H9 (cell line): ENCODE measurements around the gene FOXO1. TPM values are rescaled to one million over a fixed set of nuclear protein-coding genes. Genes with fewer than 3 reads are reported as not detected.

ENCODE experiments used
- DNase-seq: peaks from one replicate; pipeline ENCODE4 v3.0.0-alpha.2; 2017
- H2AFZ ChIP-seq: one replicate; pipeline ENCODE4 v1.6.1; 2013; ENCODE audit warnings: mild to moderate bottlenecking, low read length, control low read depth, moderate library complexity
- H2AK5ac ChIP-seq: 2 replicates; pipeline ENCODE4 v1.6.1; 2013; ENCODE audit warnings: low read length, control low read depth, mixed read lengths; ENCODE audit not compliant: insufficient read length
- H2BK120ac ChIP-seq: one replicate; pipeline ENCODE4 v1.6.1; 2013; ENCODE audit warnings: low read depth, mild to moderate bottlenecking, low read length, control low read depth, inconsistent platforms; ENCODE audit not compliant: poor library complexity, severe bottlenecking
- H2BK12ac ChIP-seq: 2 replicates; pipeline ENCODE4 v1.6.1; 2013; ENCODE audit warnings: low read length, control low read depth, mixed read lengths, low read depth; ENCODE audit not compliant: insufficient read length
- H2BK15ac ChIP-seq: 2 replicates; pipeline ENCODE4 v1.6.1; 2013; ENCODE audit warnings: low read depth, low read length, control low read depth
- H2BK20ac ChIP-seq: one replicate; pipeline ENCODE4 v1.6.1; 2013; ENCODE audit warnings: low read depth, mild to moderate bottlenecking, low read length, control low read depth, inconsistent platforms; ENCODE audit not compliant: poor library complexity, severe bottlenecking
- H2BK5ac ChIP-seq: 2 replicates; pipeline ENCODE4 v1.6.1; 2013; ENCODE audit warnings: low read length, control low read depth, mixed read lengths; ENCODE audit not compliant: insufficient read length
- H3K14ac ChIP-seq: 2 replicates; pipeline ENCODE4 v1.6.1; 2013; ENCODE audit warnings: low read length, control low read depth; ENCODE audit not compliant: insufficient read depth
- H3K18ac ChIP-seq: 2 replicates; pipeline ENCODE4 v1.6.1; 2013; ENCODE audit warnings: low read depth, mild to moderate bottlenecking, mixed read lengths, low read length, control low read depth; ENCODE audit not compliant: insufficient read length
- H3K23ac ChIP-seq: 2 replicates; pipeline ENCODE4 v1.6.1; 2013; ENCODE audit warnings: low read length, control low read depth, mixed read lengths, low read depth; ENCODE audit not compliant: insufficient read length
- H3K23me2 ChIP-seq: 2 replicates; pipeline ENCODE4 v1.6.1; 2013; ENCODE audit warnings: low read depth, mild to moderate bottlenecking, mixed read lengths, low read length, control low read depth; ENCODE audit not compliant: insufficient read length, poor library complexity, severe bottlenecking
- H3K27ac ChIP-seq: 2 replicates; pipeline ENCODE4 v1.5.1; 2013; ENCODE audit warnings: low read length, control low read depth, mixed read lengths, low read depth; ENCODE audit not compliant: insufficient read length
- H3K27me3 ChIP-seq: 2 replicates; pipeline ENCODE4 v1.6.1; 2013; ENCODE audit warnings: low read length, control low read depth, inconsistent platforms; ENCODE audit not compliant: insufficient read depth
- H3K4ac ChIP-seq: 2 replicates; pipeline ENCODE4 v1.6.1; 2013; ENCODE audit warnings: low read depth, mild to moderate bottlenecking, control low read depth, inconsistent platforms, low read length, moderate library complexity
- H3K4me1 ChIP-seq: 2 replicates; pipeline ENCODE4 v1.6.1; 2013; ENCODE audit warnings: low read length, control low read depth, inconsistent platforms; ENCODE audit not compliant: insufficient read depth
- H3K4me2 ChIP-seq: 2 replicates; pipeline ENCODE4 v1.6.1; 2013; ENCODE audit warnings: low read length, control low read depth, mixed read lengths; ENCODE audit not compliant: insufficient read length, insufficient read depth
- H3K56ac ChIP-seq: 2 replicates; pipeline ENCODE4 v1.6.1; 2013; ENCODE audit warnings: low read depth, mild to moderate bottlenecking, mixed read lengths, low read length, control low read depth; ENCODE audit not compliant: insufficient read length
- H3K79me1 ChIP-seq: 2 replicates; pipeline ENCODE4 v1.6.1; 2013; ENCODE audit warnings: low read depth, mild to moderate bottlenecking, moderate library complexity, low read length, control low read depth, inconsistent platforms; ENCODE audit not compliant: insufficient read depth, poor library complexity, severe bottlenecking
- H3K79me2 ChIP-seq: 2 replicates; pipeline ENCODE4 v1.6.1; 2013; ENCODE audit warnings: low read length, control low read depth, inconsistent platforms; ENCODE audit not compliant: insufficient read depth
- H3K9ac ChIP-seq: 2 replicates; pipeline ENCODE4 v1.6.1; 2013; ENCODE audit warnings: low read length, control low read depth, mixed read lengths; ENCODE audit not compliant: insufficient read length; ENCODE audit errors: extremely low read depth
- H3K9me3 ChIP-seq: one replicate; pipeline ENCODE4 v1.6.1; 2013; ENCODE audit warnings: low read depth, low read length, inconsistent platforms; ENCODE audit not compliant: control insufficient read depth
- H3T11ph ChIP-seq: one replicate; pipeline ENCODE4 v1.6.1; 2013; ENCODE audit warnings: mild to moderate bottlenecking, low read length, control low read depth, inconsistent platforms
- H4K20me1 ChIP-seq: one replicate; pipeline ENCODE4 v1.6.1; 2013; ENCODE audit not compliant: control insufficient read depth, insufficient read length, insufficient read depth
- H4K5ac ChIP-seq: 2 replicates; pipeline ENCODE4 v1.6.1; 2013; ENCODE audit warnings: low read depth, mild to moderate bottlenecking, mixed read lengths, low read length, control low read depth; ENCODE audit not compliant: insufficient read length
- H4K8ac ChIP-seq: replicated peaks from 2 replicates; pipeline ENCODE4 v1.6.1; 2013; ENCODE audit warnings: low read length, control low read depth, mixed read lengths, low read depth; ENCODE audit not compliant: insufficient read length
- H4K91ac ChIP-seq: 2 replicates; pipeline ENCODE4 v1.6.1; 2013; ENCODE audit warnings: low read depth, mild to moderate bottlenecking, moderate library complexity, mixed read lengths, low read length, control low read depth; ENCODE audit not compliant: insufficient read length
- H3K27ac Mint-ChIP-seq, 3 experiments: 2 replicates in 2 of 3; 3 replicates in 1 of 3; pipeline ENCODE4 v1.8.0; 2020 to 2021; ENCODE audit warnings: mixed read lengths in 3 of 3, mild to moderate bottlenecking in 1 of 3, moderate library complexity in 1 of 3
- H3K27me3 Mint-ChIP-seq: 2 replicates; pipeline ENCODE4 v1.8.0; 2021; ENCODE audit warnings: low read depth, mild to moderate bottlenecking, moderate library complexity, mixed read lengths
- H3K36me3 Mint-ChIP-seq, 3 experiments: 2 replicates in 2 of 3; 3 replicates in 1 of 3; pipeline ENCODE4 v1.8.0; 2020 to 2021; ENCODE audit warnings: low read depth in 3 of 3, mixed read lengths in 3 of 3; ENCODE audit not compliant: insufficient read depth in 1 of 3
- H3K4me1 Mint-ChIP-seq, 2 experiments: 2 replicates each; pipeline ENCODE4 v1.8.0; 2020; ENCODE audit warnings: mixed read lengths in 2 of 2
- H3K4me3 Mint-ChIP-seq, 2 experiments: 2 replicates in 1 of 2; 3 replicates in 1 of 2; pipeline ENCODE4 v1.8.0; 2020 to 2021; ENCODE audit warnings: mild to moderate bottlenecking in 2 of 2, mixed read lengths in 2 of 2, moderate library complexity in 1 of 2
- H3K9me3 Mint-ChIP-seq, 2 experiments: 2 replicates in 1 of 2; 3 replicates in 1 of 2; pipeline ENCODE4 v1.8.0; 2020; ENCODE audit warnings: mild to moderate bottlenecking in 2 of 2, mixed read lengths in 2 of 2, moderate library complexity in 1 of 2
- CTCF ChIP-seq: fragments of 200-600 bp; sonication (generic); conservative IDR thresholded peaks from 3 replicates; pipeline ENCODE4 v1.8.0; 2021; ENCODE audit warnings: antibody characterized with exemption, mild to moderate bottlenecking
- WGBS: extraction: QIAGEN DNeasy Blood & Tissue Kit; methylation state at CpG from one replicate; pipeline ENCODE4 v1.1.7; 2013; ENCODE audit warnings: missing lambda C conversion rate, low lambda C conversion rate, mixed read lengths; ENCODE audit not compliant: insufficient read length; ENCODE audit errors: extremely low coverage; 5-methylcytosine and 5-hydroxymethylcytosine counted together
- total RNA-seq: library from RNA; stranded (reverse); gene quantifications from 2 replicates; pipeline ENCODE4 v1.2.1, GENCODE V29; 2021

Gene FOXO1
- total RNA-seq, 1 experiment from 2014 or later, result 44.6 TPM

GRCh38 chr13:40652588-40652940, 13.9 kb downstream of the FOXO1 start:
- peak overlapping the region; percentile 29 for H3K9ac ChIP-seq
- H3K9me3 ChIP-seq, result no peaks in the 10 kb centered on the region
- H4K20me1 ChIP-seq, result no peaks in the 10 kb centered on the region
- H3K27me3 ChIP-seq, result no peaks in the 10 kb centered on the region
- no peak overlapping the region for H2AK5ac ChIP-seq
- no peak overlapping the region for H2BK5ac ChIP-seq
- H4K8ac ChIP-seq, result no peak overlapping the region
- H3K79me1 ChIP-seq, result no peaks in the 10 kb centered on the region
- Mint-ChIP-seq H3K36me3 (peaks cover 8 to 16% (median 12%) of the 10 kb centered on the region in 3 experiments), H3K4me1 (peaks cover 77 to 86% of the 10 kb centered on the region in 2 experiments), H3K27me3 (no peaks in the 10 kb centered on the region), H3K4me3 (peak overlapping the region; percentile 16 to 76; a peak in 4 of 5 replicates), H3K27ac (peak overlapping the region; percentile 91 to 100 (median 95)), H3K9me3 (peaks cover 3 to 7% of the 10 kb centered on the region in 2 experiments; a peak in 3 of 5 replicates)
- TF ChIP-seq CTCF, result no peak
- no peak overlapping the region for H3K4ac ChIP-seq
- H4K91ac ChIP-seq, result no peak overlapping the region
- no peak overlapping the region for H3K23ac ChIP-seq
- no peaks in the 10 kb centered on the region for H3K23me2 ChIP-seq
- H3K4me2 ChIP-seq, result peak overlapping the region; percentile 38
- WGBS, result no CpG with 5 or more reads among the region's 2 CpGs
- H2BK12ac ChIP-seq, result no peak overlapping the region
- H4K5ac ChIP-seq, result no peak overlapping the region
- H2BK120ac ChIP-seq, result no peak overlapping the region
- H3K56ac ChIP-seq, result no peak overlapping the region
- H3K18ac ChIP-seq, result no peak overlapping the region
- H3K79me2 ChIP-seq, result peaks cover 47% of the 10 kb centered on the region; the same call in 1 of the 2 replicates
- DNase-seq, result no peak
- peak overlapping the region; percentile 92 for H3K27ac ChIP-seq
- H2BK15ac ChIP-seq, result no peak overlapping the region
- no peak overlapping the region for H2AFZ ChIP-seq
- H3T11ph ChIP-seq, result no peak overlapping the region
- no peak overlapping the region for H2BK20ac ChIP-seq
- 0 out of 2 replicates have a peak overlapping the region, but pooled peaks have one; percentile 22 for H3K14ac ChIP-seq
- peaks cover 7% of the 10 kb centered on the region for H3K4me1 ChIP-seq
